NOMO-1 treated with dmso at 0.1 percent for 144 hours (cell line): Measurements from ENCODE around the gene STARD13.

ENCODE experiments used
- DNase-seq: peaks from one replicate; lab custom pipeline; 2025; ENCODE audit not compliant: unreplicated experiment; lab: John Stamatoyannopoulos, UW

The STARD13 gene

GRCh38 chr13:33229446-33230177, 55.9 kb downstream of the STARD13 start:
- DNase-seq = no peak

GRCh38 chr13:33228648-33229445, 56.7 kb downstream of the STARD13 start:
- peak; percentile 28 for DNase-seq

GRCh38 chr13:33227927-33228647, 57.5 kb downstream of the STARD13 start:
- no peak for DNase-seq

GRCh38 chr13:33224686-33225085, 60.9 kb downstream of the STARD13 start:
- DNase-seq = no peak

GRCh38 chr13:33224191-33224590, 61.4 kb downstream of the STARD13 start:
- DNase-seq = no peak

- DNase-seq = no peak
These were observed 65.6 kb downstream of the STARD13 start for GRCh38 chr13:33219926-33220325.

GRCh38 chr13:33218426-33218825, 67.1 kb downstream of the STARD13 start:
- no peak for DNase-seq

GRCh38 chr13:33218020-33218419, 67.5 kb downstream of the STARD13 start:
- no peak for DNase-seq

GRCh38 chr13:33217256-33217655, 68.3 kb downstream of the STARD13 start:
- DNase-seq = no peak

GRCh38 chr13:33213797-33214196, 71.8 kb downstream of the STARD13 start:
- no peak for DNase-seq

- no peak for DNase-seq
These were observed 72.4 kb downstream of the STARD13 start for GRCh38 chr13:33213024-33213768.

- DNase-seq = no peak
These were observed 73.2 kb downstream of the STARD13 start for GRCh38 chr13:33212396-33212795.

- DNase-seq = no peak
These were observed 75.5 kb downstream of the STARD13 start for GRCh38 chr13:33210090-33210489.

GRCh38 chr13:33208290-33209220, 77.0 kb downstream of the STARD13 start:
- no peak for DNase-seq

- DNase-seq = no peak
These were observed 78.0 kb downstream of the STARD13 start for GRCh38 chr13:33207615-33207961.

- DNase-seq = no peak
These were observed 78.5 kb downstream of the STARD13 start for GRCh38 chr13:33206945-33207614.

- no peak for DNase-seq
These were observed 79.1 kb downstream of the STARD13 start for GRCh38 chr13:33206425-33206824.

- DNase-seq = no peak
These were observed 79.7 kb downstream of the STARD13 start for GRCh38 chr13:33205804-33206221.

- no peak for DNase-seq
These were observed 80.3 kb downstream of the STARD13 start for GRCh38 chr13:33205224-33205623.
